Uterus (tissue), 4 donors: ENCODE results near the gene ZBTB40. TPM values are rescaled to one million over a fixed set of nuclear protein-coding genes. Genes with fewer than 3 reads are reported as not detected.

Experiments used
- DNase-seq, 2 donors: peaks; one replicate each; pipeline ENCODE4 v3.0.0-alpha.2; 2019 to 2020
- H3K27ac ChIP-seq, 2 donors: fragments of 200-600 bp; sonication (generic); 1 replicate in 1 of 2; 2 replicates in 1 of 2; pipeline ENCODE4 v1.5.1; 2016 to 2018
- H3K27me3 ChIP-seq, 2 donors: fragments of 200-600 bp; sonication (generic); one replicate each; pipeline ENCODE4 v1.5.1; 2018 to 2019; ENCODE audit warnings: control low read depth in 1 of 2
- H3K36me3 ChIP-seq, 2 donors: fragments of 200-600 bp; sonication (generic); one replicate each; pipeline ENCODE4 v1.5.1; 2019; ENCODE audit warnings: control low read depth in 1 of 2
- H3K4me1 ChIP-seq, 2 donors: fragments of 200-600 bp; sonication (generic); one replicate each; pipeline ENCODE4 v1.5.1; 2018 to 2019; ENCODE audit warnings: control low read depth in 1 of 2
- H3K4me3 ChIP-seq, 2 donors: fragments of 200-600 bp; sonication (generic); 1 replicate in 1 of 2; 2 replicates in 1 of 2; pipeline ENCODE4 v1.5.1; 2018 to 2019; ENCODE audit warnings: mild to moderate bottlenecking in 1 of 2
- H3K9me3 ChIP-seq, 2 donors: fragments of 200-600 bp; sonication (generic); one replicate each; pipeline ENCODE4 v1.5.1; 2019; ENCODE audit warnings: control low read depth in 1 of 2
- POLR2A ChIP-seq, 2 donors: fragments of 450-650 bp; IDR thresholded peaks; one replicate each; pipeline ENCODE4 v1.6.1; 2016; ENCODE audit warnings: antibody characterized with exemption in 2 of 2, mild to moderate bottlenecking in 1 of 2, moderate library complexity in 1 of 2
- intact Hi-C: fragments of 100-400 bp; cut with DNase I; formaldehyde crosslinking; loops from one replicate; pipeline ENCODE4 v1.15.1; 2023; ENCODE audit warnings: low total_unique reads
- total RNA-seq, 4 donors: library from RNA; depleted of rRNA in 3 of 4; stranded (reverse); fragments of >200 nt in 3 of 4; gene quantifications; one replicate each; pipeline versions ENCODE4 v1.1.0 to v1.2.4, GENCODE V29; 2014 to 2023
- TF ChIP-seq, protein P1 (sequence below), 4 experiments: fragments of 200-600 bp in 2 of 4; fragments of 450-650 bp in 2 of 4; sonication (generic) in 2 of 4; IDR thresholded peaks; one replicate each; pipeline ENCODE4 v1.5.1; 2016 to 2019; ENCODE audit warnings: antibody characterized with exemption in 4 of 4, mild to moderate bottlenecking in 2 of 4, moderate library complexity in 1 of 4
- donor health status: DM: yes; HTN: yes; CAD: no.

ZBTB40 gene
- total RNA-seq, 4 donors from 2014 or later, result 8.2 to 34.2 (median 16.6) TPM

DNA sequence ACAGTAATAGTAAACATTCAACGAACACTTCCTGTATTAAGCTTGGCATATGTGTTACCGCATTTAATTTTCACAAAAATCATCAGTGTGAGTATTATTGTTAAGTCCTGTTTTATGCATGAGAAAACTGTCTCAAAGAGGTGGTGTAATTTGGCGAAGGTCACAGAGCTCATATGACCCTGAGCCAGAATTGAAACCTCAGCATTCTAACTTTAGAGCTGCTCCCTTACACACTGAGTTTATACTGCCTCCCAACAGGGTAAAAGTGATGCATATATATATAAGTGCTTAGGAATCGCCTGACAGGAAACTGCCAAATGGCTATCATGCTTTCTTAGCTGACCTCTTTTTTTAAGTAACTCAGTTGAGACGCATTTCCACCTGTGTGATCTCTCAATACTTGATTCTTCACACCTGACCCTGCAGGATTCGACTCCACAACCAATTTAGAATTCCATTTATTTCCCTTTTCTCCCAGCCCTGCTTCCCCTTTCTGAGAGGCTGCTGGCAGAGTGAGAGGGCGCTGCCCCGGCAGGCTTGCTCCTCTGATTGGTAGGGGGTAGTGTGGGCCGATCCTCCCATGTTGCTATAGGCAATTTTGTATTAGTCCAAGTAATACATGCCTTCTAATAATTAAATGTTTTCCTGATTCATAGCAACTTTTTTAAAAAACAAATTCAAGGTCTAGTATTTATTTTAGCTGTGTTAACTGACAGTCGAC is 40.5 kb downstream of the ZBTB40 start:
- Histone ChIP-seq H3K4me1 (no peaks in the 10 kb centered on the region), H3K27ac (no peak overlapping the region), H3K36me3 (no peaks in the 10 kb centered on the region), H3K27me3 (no peaks in the 10 kb centered on the region), H3K4me3 (no peak overlapping the region), H3K9me3 (no peaks in the 10 kb centered on the region)
- intact Hi-C loops, result no loop called here
- no peak for DNase-seq
- no peak for TF ChIP-seq POLR2A (IDR thresholded peaks at IDR 0.05)
- TF ChIP-seq, protein P1, sequence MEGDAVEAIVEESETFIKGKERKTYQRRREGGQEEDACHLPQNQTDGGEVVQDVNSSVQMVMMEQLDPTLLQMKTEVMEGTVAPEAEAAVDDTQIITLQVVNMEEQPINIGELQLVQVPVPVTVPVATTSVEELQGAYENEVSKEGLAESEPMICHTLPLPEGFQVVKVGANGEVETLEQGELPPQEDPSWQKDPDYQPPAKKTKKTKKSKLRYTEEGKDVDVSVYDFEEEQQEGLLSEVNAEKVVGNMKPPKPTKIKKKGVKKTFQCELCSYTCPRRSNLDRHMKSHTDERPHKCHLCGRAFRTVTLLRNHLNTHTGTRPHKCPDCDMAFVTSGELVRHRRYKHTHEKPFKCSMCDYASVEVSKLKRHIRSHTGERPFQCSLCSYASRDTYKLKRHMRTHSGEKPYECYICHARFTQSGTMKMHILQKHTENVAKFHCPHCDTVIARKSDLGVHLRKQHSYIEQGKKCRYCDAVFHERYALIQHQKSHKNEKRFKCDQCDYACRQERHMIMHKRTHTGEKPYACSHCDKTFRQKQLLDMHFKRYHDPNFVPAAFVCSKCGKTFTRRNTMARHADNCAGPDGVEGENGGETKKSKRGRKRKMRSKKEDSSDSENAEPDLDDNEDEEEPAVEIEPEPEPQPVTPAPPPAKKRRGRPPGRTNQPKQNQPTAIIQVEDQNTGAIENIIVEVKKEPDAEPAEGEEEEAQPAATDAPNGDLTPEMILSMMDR (IDR thresholded peaks at IDR 0.05), result no peak

DNA sequence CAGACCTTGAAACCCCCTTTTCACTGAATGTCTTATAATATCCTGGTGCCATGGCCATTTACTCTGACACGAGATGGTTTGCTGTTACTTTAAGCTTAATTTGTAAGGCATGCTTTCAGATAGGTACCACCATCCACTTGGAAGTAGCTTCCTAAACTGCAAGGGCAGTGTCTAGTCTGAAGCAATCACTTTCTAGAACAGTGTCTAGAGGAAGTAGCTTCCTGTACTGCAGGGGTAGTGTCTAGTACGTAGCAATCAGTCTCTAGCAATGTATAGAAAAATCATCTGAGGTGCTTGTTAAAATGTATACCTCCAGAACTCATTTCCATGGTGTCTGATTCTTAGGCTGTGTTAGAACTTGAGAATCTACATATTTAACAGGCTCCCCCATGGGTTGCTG is 42.5 kb downstream of the ZBTB40 start:
- TF ChIP-seq POLR2A (IDR thresholded peaks at IDR 0.05), result no peak
- TF ChIP-seq, protein P1 (IDR thresholded peaks at IDR 0.05), result no peak
- H3K27ac ChIP-seq, result no peak overlapping the region
- DNase-seq, result no peak
- no peak overlapping the region for H3K4me3 ChIP-seq
- H3K27me3 ChIP-seq, result no peaks in the 10 kb centered on the region
- H3K36me3 ChIP-seq, result no peaks in the 10 kb centered on the region
- no peaks in the 10 kb centered on the region for H3K4me1 ChIP-seq
- no peaks in the 10 kb centered on the region for H3K9me3 ChIP-seq
- intact Hi-C loops, result no loop called here

DNA sequence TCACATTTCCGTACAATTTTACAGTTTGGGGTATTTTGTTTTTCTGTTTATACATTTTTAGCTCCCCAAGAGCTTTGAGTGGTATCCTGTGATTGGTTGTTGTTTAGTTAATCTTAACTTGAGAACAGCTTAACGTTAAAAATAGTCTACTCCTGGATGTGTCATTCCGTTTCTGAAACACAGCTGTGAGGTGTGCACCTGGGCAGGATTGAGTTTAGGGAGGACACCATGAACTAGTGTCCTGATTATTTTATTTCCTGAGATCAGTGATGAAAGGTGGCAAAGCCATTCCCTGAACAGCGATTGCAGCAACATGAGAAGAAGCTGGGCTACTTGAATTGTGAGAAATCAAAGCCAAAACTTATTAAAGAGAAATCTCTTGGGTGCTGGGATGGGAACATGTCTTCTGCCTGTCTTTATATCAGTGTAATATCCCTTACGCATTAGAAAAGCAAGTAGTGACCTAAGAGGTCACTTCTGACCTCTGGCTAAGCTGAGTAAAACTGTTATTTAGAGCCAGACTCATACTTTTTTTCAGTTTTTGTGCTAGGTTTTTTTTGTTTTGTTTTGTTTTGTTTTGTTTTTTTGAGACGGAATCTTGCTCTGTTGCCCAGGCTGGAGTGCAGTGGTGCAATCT is 43.4 kb downstream of the ZBTB40 start:
- no peak for TF ChIP-seq POLR2A (IDR thresholded peaks at IDR 0.05)
- TF ChIP-seq, protein P1 (IDR thresholded peaks at IDR 0.05), result no peak
- H3K36me3 ChIP-seq, result no peaks in the 10 kb centered on the region
- no peaks in the 10 kb centered on the region for H3K9me3 ChIP-seq
- no peaks in the 10 kb centered on the region for H3K4me1 ChIP-seq
- no peak for DNase-seq
- no peak overlapping the region for H3K27ac ChIP-seq
- H3K27me3 ChIP-seq, result no peaks in the 10 kb centered on the region
- H3K4me3 ChIP-seq, result no peak overlapping the region
- intact Hi-C loops, result no loop called here

DNA sequence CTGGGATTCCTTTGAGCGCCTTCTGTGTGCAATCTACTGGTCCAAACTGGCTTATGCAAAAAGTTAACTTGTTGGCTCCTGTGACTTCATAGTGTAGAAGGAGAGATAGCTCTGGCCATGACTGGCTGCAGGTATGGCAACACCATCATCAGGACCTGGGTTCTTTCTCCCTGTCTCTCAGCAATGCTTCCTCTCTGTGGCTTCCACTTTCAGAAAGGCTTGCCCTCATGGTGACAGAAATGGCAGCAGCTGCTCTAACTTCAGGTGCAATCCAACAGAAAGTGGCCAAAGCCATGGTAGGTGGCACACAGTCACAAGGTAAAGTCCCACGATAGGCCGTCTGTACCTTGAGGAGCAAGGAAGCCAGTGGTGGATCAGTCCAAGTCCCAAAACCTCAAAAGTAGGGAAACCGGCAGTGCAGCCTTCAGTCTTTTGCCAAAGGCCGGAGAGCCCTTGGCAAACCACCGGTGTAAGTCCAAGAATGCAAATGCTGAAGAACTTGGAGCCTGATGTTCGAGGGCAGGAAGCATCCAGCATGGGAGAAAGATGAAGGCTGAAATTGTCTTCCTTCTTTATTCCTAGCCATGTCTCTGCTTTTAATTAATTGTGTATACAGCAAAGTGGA is 45.0 kb downstream of the ZBTB40 start:
- no peak for DNase-seq
- TF ChIP-seq POLR2A (IDR thresholded peaks at IDR 0.05), result no peak
- TF ChIP-seq, protein P1 (IDR thresholded peaks at IDR 0.05), result no peak
- no peak overlapping the region for H3K27ac ChIP-seq
- no peaks in the 10 kb centered on the region for H3K36me3 ChIP-seq
- no peaks in the 10 kb centered on the region for H3K27me3 ChIP-seq
- no peak overlapping the region for H3K4me3 ChIP-seq
- no peaks in the 10 kb centered on the region for H3K9me3 ChIP-seq
- no peaks in the 10 kb centered on the region for H3K4me1 ChIP-seq
- intact Hi-C loops, result no loop called here

- Histone ChIP-seq H3K27ac (no peak overlapping the region), H3K4me1 (no peaks in the 10 kb centered on the region), H3K4me3 (no peak overlapping the region), H3K27me3 (no peaks in the 10 kb centered on the region), H3K9me3 (no peaks in the 10 kb centered on the region), H3K36me3 (no peaks in the 10 kb centered on the region)
- TF ChIP-seq POLR2A (IDR thresholded peaks at IDR 0.05), result no peak
- TF ChIP-seq, protein P1 (IDR thresholded peaks at IDR 0.05), result no peak
- no peak for DNase-seq
- intact Hi-C loops, result no loop called here
These were observed 46.8 kb downstream of the ZBTB40 start for GRCh38 chr1:22498463-22498862.
